ENCODE results near the gene CEACAM21.

DNA sequence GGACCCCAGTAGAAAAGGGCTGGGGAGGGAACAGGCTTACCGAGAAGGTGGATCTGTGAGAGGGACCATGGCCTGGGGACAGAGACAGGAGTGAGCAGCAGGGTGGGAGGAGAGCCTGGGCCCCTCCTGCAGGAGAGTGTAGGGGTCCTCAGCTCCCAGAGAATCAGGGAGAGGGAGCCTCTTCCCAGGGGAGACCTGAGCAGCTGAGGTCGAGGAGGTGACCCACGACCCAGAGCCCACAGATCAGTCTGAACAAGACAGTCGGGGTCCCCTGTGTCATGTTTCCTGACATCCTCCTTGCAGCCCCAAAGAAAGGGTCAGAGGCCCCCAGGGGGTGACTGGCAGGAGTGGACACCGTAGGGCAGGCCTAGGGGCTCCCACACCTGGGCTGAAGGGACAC lies 44.2 kb downstream of the CEACAM21 start:
- TF ChIP-seq, protein P1, sequence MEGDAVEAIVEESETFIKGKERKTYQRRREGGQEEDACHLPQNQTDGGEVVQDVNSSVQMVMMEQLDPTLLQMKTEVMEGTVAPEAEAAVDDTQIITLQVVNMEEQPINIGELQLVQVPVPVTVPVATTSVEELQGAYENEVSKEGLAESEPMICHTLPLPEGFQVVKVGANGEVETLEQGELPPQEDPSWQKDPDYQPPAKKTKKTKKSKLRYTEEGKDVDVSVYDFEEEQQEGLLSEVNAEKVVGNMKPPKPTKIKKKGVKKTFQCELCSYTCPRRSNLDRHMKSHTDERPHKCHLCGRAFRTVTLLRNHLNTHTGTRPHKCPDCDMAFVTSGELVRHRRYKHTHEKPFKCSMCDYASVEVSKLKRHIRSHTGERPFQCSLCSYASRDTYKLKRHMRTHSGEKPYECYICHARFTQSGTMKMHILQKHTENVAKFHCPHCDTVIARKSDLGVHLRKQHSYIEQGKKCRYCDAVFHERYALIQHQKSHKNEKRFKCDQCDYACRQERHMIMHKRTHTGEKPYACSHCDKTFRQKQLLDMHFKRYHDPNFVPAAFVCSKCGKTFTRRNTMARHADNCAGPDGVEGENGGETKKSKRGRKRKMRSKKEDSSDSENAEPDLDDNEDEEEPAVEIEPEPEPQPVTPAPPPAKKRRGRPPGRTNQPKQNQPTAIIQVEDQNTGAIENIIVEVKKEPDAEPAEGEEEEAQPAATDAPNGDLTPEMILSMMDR (conservative IDR thresholded peaks at IDR 0.05 in 1 of 2, IDR thresholded peaks at IDR 0.05 in 1 of 2; ENCODE audit: extremely low read depth in 1 of 2, insufficient read depth in 1 of 2, low read depth in 1 of 2, low read length in 2 of 2): no peak
- no peak for TF ChIP-seq EZH2 (IDR thresholded peaks at IDR 0.05; ENCODE audit: borderline replicate concordance, low read length)
